ENCODE measurements around the gene PAGR1.

The PAGR1 gene

GRCh38 chr16:29844575-29845331, 28.8 kb downstream of the PAGR1 start:
- Mint-ChIP-seq H3K4me3 (no peak overlapping the region), H3K36me3 (peaks cover 24% of the 10 kb centered on the region), H3K4me1 (peaks cover 2% of the 10 kb centered on the region), H3K27me3 (no peaks in the 10 kb centered on the region), H3K27ac (peak overlapping the region; percentile 76), H3K9me3 (no peaks in the 10 kb centered on the region)
- ATAC-seq (ENCODE audit: low read depth) (no peak), DNase-seq (ENCODE audit: low spot score in 2 of 2) (no peak)

DNA sequence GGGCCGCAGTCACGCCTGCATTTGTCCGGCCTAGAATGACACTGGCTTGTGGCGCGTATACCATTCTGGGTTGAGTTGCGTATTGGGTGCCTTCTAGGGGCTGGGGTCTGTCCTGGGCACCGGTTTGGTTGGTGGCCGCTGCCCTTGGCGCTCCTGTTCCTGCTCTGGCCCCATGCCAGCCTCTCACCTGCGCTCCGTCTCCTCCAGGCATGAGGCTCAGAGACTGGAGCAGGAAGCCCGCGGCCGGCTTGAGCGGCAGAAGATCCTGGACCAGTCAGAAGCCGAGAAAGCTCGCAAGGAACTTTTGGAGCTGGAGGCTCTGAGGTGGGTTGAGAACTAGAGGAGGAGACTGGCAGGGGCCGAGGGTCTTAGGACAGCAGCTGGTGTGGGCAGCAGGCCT, 29.7 kb downstream of the PAGR1 start:
- no peak for ATAC-seq (ENCODE audit: low read depth)
- no peak for DNase-seq (ENCODE audit: low spot score in 2 of 2)
- Mint-ChIP-seq H3K9me3 (no peaks in the 10 kb centered on the region), H3K36me3 (peaks cover 21% of the 10 kb centered on the region), H3K4me1 (peaks cover 2% of the 10 kb centered on the region), H3K27ac (peak overlapping the region; percentile 76), H3K27me3 (no peaks in the 10 kb centered on the region), H3K4me3 (no peak overlapping the region)

DNA sequence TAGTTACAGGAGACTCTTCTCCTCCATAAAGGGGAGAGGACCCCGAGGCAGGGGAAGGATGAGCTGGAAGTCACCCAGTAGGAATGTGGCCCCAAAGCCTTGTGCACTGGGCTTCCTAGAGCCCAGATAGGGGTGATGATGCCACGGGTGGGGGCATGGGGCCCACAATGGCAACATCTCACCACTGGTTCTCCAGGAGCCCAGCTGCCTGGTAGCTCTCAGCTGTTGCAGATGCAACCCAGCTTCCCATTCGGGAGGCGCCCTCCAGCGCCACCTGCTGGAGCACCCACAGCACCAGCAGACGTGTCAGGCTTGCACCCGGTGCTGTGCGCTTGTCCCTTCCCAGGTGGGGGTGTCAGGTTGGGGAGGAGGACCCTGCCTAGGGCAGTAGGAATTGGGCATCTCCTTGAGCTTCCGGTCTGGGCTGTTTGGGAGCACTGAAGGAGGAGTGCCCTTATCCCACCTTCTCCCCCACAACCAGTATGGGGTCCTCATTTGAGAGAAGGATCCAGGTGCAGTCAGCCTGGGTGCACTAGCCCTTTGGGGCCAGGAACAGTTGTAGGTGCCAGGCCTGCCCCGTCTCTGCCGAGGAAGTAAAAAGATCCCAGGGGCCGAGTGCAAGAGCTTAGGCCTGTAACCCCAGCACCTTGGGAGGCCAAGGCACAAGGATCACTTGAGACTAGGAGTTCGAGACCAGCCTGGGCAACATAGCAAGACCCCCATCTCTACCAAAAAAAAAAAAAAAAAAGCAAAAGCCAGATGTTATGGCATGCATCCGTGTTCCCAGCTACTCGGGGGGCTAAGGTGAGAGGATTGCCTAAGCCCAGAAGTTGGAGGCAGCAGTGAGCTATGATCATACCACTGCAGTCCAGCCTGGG, 32.7 kb downstream of the PAGR1 start:
- no peak overlapping the region for H3K4me3 Mint-ChIP-seq
- H3K4me1 Mint-ChIP-seq = peaks cover 2% of the 10 kb centered on the region
- H3K9me3 Mint-ChIP-seq = no peaks in the 10 kb centered on the region
- H3K27me3 Mint-ChIP-seq = no peaks in the 10 kb centered on the region
- ATAC-seq (ENCODE audit: low read depth) (peak; percentile 90), DNase-seq (ENCODE audit: low spot score in 2 of 2) (peak; percentile 66 to 70)
- peaks cover 16% of the 10 kb centered on the region for H3K36me3 Mint-ChIP-seq
- H3K27ac Mint-ChIP-seq = no peak overlapping the region

- ATAC-seq (ENCODE audit: low read depth) (no peak), DNase-seq (ENCODE audit: low spot score in 2 of 2) (no peak)
- Mint-ChIP-seq H3K9me3 (no peaks in the 10 kb centered on the region), H3K36me3 (peaks cover 12% of the 10 kb centered on the region), H3K27ac (no peak overlapping the region), H3K4me1 (peaks cover 2% of the 10 kb centered on the region), H3K27me3 (no peaks in the 10 kb centered on the region), H3K4me3 (no peak overlapping the region)
These were observed 33.6 kb downstream of the PAGR1 start for GRCh38 chr16:29849505-29849904.

DNA sequence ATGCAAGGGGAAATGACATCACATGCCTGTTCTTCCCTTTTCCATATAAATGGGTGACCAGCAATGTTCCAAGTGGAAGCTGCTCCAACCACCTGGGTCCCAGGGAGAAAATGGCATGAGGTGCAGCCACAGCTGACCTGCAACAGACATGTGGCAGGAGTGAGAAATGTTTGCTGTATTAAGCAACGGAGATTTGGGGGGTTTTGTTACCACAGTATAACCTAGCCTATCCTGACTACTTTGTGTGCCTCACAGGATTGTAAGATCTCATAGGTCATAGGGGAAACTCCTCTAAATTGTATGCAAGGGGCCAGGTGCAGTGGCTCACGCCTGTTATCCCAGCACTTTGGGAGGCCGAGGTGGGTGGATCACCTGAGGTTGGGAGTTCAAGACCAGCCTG, 35.0 kb downstream of the PAGR1 start:
- no peaks in the 10 kb centered on the region for H3K27me3 Mint-ChIP-seq
- H3K9me3 Mint-ChIP-seq = no peaks in the 10 kb centered on the region
- DNase-seq (ENCODE audit: low spot score in 2 of 2) (no peak), ATAC-seq (ENCODE audit: low read depth) (no peak)
- peaks cover 2% of the 10 kb centered on the region for H3K4me1 Mint-ChIP-seq
- no peak overlapping the region for H3K27ac Mint-ChIP-seq
- H3K4me3 Mint-ChIP-seq = no peak overlapping the region
- H3K36me3 Mint-ChIP-seq = peaks cover 4% of the 10 kb centered on the region

DNA sequence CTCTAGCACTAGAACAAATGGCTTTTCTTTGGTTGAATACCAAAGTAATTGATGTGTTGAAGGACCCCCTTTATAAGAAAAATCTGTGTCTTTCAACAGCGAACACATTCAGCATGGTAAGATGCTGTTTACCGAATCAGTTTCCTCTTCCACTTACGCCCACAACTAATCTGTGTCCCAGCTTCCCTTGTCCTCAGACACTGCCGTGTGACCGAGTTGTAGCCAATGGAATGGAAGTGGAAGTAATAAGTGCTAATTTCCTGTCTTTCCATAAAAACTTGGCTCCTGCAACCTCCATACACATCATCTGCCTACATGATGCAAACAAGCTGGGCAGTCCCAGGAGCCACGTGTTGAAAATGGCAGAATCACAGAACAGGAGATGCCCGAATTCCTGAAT, 36.7 kb downstream of the PAGR1 start:
- no peak for DNase-seq (ENCODE audit: low spot score in 2 of 2)
- no peak overlapping the region for H3K4me3 Mint-ChIP-seq

GRCh38 chr16:29854520-29855100, 38.7 kb downstream of the PAGR1 start:
- DNase-seq (ENCODE audit: low spot score in 2 of 2) (no peak), ATAC-seq (ENCODE audit: low read depth) (no peak)
- no peaks in the 10 kb centered on the region for H3K9me3 Mint-ChIP-seq
- no peaks in the 10 kb centered on the region for H3K27me3 Mint-ChIP-seq
- H3K27ac Mint-ChIP-seq = no peak overlapping the region
- peaks cover 12% of the 10 kb centered on the region for H3K36me3 Mint-ChIP-seq
- no peak overlapping the region for H3K4me3 Mint-ChIP-seq
- H3K4me1 Mint-ChIP-seq = no peaks in the 10 kb centered on the region

More for the DNA sequence above, 36.7 kb downstream of the PAGR1 start:
- Mint-ChIP-seq H3K4me1 (peaks cover 2% of the 10 kb centered on the region), H3K27ac (no peak overlapping the region), H3K27me3 (no peaks in the 10 kb centered on the region), H3K36me3 (no peaks in the 10 kb centered on the region), H3K9me3 (no peaks in the 10 kb centered on the region)
- no peak for ATAC-seq (ENCODE audit: low read depth)

GRCh38 chr16:29857133-29857760, 41.3 kb downstream of the PAGR1 start:
- no peaks in the 10 kb centered on the region for H3K9me3 Mint-ChIP-seq
- no peak overlapping the region for H3K4me3 Mint-ChIP-seq
- H3K4me1 Mint-ChIP-seq = peaks cover 8% of the 10 kb centered on the region
- DNase-seq (ENCODE audit: low spot score in 2 of 2) = no peak
- no peak for ATAC-seq (ENCODE audit: low read depth)
- H3K27me3 Mint-ChIP-seq = no peaks in the 10 kb centered on the region
- H3K27ac Mint-ChIP-seq = no peak overlapping the region
- H3K36me3 Mint-ChIP-seq = peaks cover 15% of the 10 kb centered on the region

DNA sequence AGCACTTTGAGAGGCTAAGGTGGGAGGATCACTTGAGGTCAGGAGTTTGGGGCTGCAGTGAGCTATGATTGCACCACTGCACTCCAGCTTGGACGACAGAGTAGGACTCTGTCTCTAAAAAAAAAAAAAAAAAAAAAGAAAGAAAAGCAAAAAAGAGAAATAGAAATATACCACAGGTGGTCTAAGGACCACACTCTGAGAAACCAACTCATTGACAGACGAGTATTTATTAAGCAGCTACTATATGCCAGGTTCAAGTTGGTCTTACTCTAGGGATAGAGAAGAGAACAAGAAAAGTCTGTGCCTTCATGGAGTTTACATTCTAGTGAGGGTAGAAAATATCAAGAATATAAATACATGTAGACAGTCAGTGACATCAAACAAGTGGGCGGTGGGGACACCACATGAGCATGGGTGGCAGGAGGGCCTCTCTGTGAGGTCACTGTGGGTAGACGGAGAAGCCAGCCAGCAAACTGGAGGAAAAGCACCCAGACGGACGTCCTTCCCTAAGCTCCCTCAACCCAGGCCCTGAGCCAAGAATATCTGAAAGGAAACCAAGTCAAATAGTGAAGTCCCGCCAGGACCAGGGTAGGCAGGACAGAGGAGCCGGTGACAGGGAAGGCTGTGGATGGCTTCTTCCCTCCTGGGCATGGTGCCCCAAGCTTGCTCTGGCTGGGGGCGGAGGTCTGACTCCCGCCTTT, 42.3 kb downstream of the PAGR1 start:
- no peaks in the 10 kb centered on the region for H3K27me3 Mint-ChIP-seq
- peaks cover 13% of the 10 kb centered on the region for H3K4me1 Mint-ChIP-seq
- H3K27ac Mint-ChIP-seq = no peak overlapping the region
- peaks cover 15% of the 10 kb centered on the region for H3K36me3 Mint-ChIP-seq
- DNase-seq (ENCODE audit: low spot score in 2 of 2) = no peak
- no peak for ATAC-seq (ENCODE audit: low read depth)
- no peaks in the 10 kb centered on the region for H3K9me3 Mint-ChIP-seq
- H3K4me3 Mint-ChIP-seq = no peak overlapping the region

DNA sequence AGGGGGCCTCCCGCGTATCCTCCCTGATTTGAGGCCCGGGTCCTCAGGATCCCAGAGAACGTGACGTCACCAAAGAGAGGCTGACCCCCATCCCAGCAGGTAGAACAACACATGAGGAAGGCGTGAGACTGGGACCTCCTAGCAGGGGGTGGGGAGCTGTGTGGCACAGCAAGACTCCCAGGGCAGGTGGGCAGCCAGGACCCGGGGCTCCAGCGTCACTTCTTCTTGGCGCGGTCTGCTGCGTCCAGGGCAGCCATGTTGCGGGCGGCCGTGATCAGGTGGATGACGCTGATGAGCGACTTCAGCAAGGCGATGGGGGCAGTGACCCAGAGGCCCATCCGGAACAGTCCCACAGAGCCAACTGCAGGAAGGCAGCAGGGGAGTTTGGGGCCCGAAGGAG, 43.0 kb downstream of the PAGR1 start:
- no peak for DNase-seq (ENCODE audit: low spot score in 2 of 2)
- no peak overlapping the region for H3K27ac Mint-ChIP-seq
- no peaks in the 10 kb centered on the region for H3K27me3 Mint-ChIP-seq
- ATAC-seq (ENCODE audit: low read depth) = no peak
- H3K4me3 Mint-ChIP-seq = no peak overlapping the region
- H3K9me3 Mint-ChIP-seq = no peaks in the 10 kb centered on the region
- peaks cover 15% of the 10 kb centered on the region for H3K36me3 Mint-ChIP-seq
- H3K4me1 Mint-ChIP-seq = peaks cover 13% of the 10 kb centered on the region

- Mint-ChIP-seq H3K4me1 (peaks cover 13% of the 10 kb centered on the region), H3K36me3 (peaks cover 15% of the 10 kb centered on the region), H3K27me3 (peaks cover 4% of the 10 kb centered on the region), H3K9me3 (no peaks in the 10 kb centered on the region), H3K27ac (no peak overlapping the region), H3K4me3 (no peak overlapping the region)
- DNase-seq (ENCODE audit: low spot score in 2 of 2) = no peak
- no peak for ATAC-seq (ENCODE audit: low read depth)
These were observed 44.3 kb downstream of the PAGR1 start for GRCh38 chr16:29860218-29860617.

DNA sequence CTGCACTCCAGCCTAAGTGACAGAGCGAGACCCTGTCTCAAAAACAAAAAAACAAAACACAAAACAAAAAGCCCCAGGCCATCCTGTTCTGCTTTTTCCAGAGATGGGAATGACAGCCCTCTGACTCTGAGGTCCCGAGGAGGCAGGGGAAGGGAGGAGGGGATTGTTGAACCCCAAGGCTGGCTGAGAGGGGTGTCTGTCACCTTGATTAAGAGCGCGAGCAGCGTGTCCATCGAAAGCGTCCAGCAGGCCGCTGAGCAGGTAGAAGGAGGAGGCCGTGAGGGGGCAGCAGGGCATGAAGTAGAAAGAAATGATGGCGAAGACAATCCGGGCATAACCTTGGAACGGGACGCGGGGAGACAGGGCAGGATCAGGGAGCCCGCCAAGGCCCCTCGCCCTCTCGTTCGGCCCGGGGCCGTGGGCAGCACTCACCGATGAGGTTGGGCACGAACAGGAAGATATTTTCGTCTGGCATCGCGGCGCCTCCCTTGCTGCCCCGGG, 46.5 kb downstream of the PAGR1 start:
- Mint-ChIP-seq H3K9me3 (no peaks in the 10 kb centered on the region), H3K4me3 (peak overlapping the region; percentile 98), H3K4me1 (peaks cover 13% of the 10 kb centered on the region), H3K27ac (peak overlapping the region; percentile 96), H3K27me3 (peaks cover 4% of the 10 kb centered on the region), H3K36me3 (peaks cover 15% of the 10 kb centered on the region)
- no peak for ATAC-seq (ENCODE audit: low read depth)
- DNase-seq (ENCODE audit: low spot score in 2 of 2) = no peak

GRCh38 chr16:29862884-29863668, 47.1 kb downstream of the PAGR1 start, which contains the start of gene CDIPT:
CDIPT (minus strand) TSS chr16:29863226; CDS start chr16:29862857, 369 bp downstream.
- DNase-seq (ENCODE audit: low spot score in 2 of 2) = peak; percentile 88 to 90
- Mint-ChIP-seq H3K27ac (peak within 1 kb of the TSS; percentile 96), H3K4me1 (peaks cover 13% of the 10 kb centered on the region), H3K27me3 (peaks cover 7% of the 10 kb centered on the region), H3K4me3 (peak within 1 kb of the TSS; percentile 98), H3K36me3 (peaks cover 15% of the 10 kb centered on the region), H3K9me3 (no peaks in the 10 kb centered on the region)
- ATAC-seq (ENCODE audit: low read depth) = peak; percentile 98
